T-helper 1 cell treated with Interleukin-12 subunit alpha and Interleukin-12 subunit beta and Interleukin-4 antibody, amounts not matched to agents 30 ng/mL and 1 ng/mL, for 36 hours (primary cell): ENCODE results near the gene CDC45. TPM values are rescaled to one million over a fixed set of nuclear protein-coding genes. Genes with fewer than 3 reads are reported as not detected.

Experiments
- intact Hi-C: fragments of 100-400 bp; cut with micrococcal nuclease; formaldehyde crosslinking; loops from one replicate; pipeline ENCODE4 v1.15.1; 2024
- total RNA-seq: library from RNA; stranded (reverse); gene quantifications from 2 replicates; pipeline ENCODE4 v1.2.3, GENCODE V29; 2022

The CDC45 gene
- total RNA-seq, 1 donor from 2014 or later, result 61.0 TPM

DNA sequence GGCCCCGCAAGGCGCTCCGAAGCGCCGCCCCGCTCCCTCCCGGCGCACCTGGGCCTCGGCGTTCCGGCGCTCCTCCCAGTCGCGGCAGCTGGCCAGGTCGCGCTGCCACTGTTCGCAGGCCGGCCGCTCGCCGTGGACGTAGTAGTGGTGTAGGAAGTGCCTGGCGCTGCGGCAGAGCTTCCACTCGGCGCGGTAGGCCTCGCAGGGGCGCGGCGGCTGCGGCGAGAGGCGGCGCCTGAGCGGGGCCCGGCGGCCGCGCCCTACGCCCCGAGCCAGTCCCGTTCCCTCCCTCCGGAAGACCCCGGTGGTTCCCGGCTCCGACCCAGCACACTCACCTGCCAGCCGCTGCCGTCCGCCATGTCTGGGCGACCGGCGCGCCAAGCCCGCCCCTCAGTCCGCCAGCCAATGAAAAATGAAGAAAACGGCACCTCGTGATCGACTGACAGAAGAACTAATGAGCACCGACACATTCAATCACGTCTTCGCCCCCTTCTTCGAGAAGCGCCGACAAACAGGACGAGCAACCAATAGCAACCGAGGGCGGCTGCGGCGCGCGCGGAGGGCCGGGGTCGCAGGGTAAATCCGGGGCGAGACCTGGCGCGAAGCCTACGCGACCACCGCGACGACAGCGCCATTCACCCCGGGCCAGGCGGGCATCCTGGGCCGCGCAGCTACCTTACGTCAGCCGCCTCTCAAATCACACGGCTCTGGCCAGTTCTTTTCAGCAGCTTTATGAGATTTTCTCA is 32.2 kb upstream of the CDC45 start, which contains the start of gene C22orf39:
Gene C22orf39, minus strand, starts transcription at position 382 of the 746 bp plus-strand sequence. Its CDS starts 23 bp downstream, at position 359.
- intact Hi-C loops, result loop anchor here (1.0 kb wide), 7 partner anchors 15 to 325 kb away; partner anchors contain the start of genes CDC45, CLTCL1, DGCR2 and ESS2

DNA sequence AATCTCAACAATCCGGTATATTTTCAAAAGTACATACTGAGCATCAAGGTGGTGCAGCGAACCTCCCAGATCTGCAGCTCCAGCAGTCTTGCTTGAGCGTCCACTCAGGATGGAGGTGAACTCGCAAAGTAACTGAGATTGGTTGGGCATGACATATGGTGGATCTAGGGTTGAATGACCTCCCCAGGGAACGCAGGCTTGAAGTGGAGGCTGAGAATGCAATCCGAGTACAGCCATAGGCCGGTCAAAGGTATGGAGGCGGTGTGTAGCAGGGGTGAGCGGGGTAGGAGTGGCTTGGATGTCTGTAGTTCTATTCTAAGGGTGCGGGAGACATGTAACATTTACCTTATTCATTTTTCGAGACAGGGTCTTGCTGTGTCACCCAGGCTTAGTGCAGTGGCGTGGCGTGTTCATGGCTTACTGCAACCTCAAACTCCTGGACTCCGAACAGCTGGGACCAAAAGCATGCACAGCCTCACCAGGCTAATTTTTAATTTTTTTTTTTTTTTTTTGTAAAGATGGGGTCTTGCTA is 31.6 kb upstream of the CDC45 start:
- intact Hi-C loops, result no loop called here

DNA sequence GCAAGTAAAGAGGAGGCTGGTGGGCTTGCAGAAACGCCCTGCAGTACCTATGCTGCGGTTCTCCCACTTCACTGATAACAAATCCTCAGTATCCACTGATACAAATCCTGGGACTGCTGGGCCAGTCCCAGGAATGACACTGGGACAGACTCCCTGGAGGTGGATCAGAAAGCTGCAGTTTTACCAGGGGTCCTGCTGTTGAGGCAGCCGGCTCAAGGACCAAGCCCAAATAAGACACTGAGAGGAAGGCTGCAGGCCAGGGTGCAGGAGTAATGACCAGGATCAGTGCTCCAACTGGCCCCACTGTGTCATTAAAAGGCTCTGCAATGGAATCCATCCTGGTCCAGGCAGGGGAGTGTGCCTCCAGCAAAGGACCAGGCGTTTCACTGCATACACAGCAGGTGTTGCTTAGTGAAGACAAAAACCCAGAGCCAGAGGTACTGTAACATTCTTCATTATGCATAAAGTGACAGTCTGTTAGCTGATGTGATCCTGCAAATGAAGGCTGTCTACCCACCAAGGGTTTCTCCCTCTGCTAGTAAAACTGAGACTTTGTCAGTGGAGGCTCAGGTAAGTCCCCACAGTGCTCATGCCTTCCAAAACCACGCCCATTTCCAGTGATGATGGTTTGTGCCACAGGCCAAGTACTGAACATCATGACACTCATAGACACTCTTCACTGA is 30.8 kb upstream of the CDC45 start:
- intact Hi-C loops, result no loop called here

GRCh38 chr22:19449422-19449767 is 30.3 kb upstream of the CDC45 start:
- intact Hi-C loops, result no loop called here

GRCh38 chr22:19450363-19451175 is 29.2 kb upstream of the CDC45 start:
- intact Hi-C loops, result no loop called here

DNA sequence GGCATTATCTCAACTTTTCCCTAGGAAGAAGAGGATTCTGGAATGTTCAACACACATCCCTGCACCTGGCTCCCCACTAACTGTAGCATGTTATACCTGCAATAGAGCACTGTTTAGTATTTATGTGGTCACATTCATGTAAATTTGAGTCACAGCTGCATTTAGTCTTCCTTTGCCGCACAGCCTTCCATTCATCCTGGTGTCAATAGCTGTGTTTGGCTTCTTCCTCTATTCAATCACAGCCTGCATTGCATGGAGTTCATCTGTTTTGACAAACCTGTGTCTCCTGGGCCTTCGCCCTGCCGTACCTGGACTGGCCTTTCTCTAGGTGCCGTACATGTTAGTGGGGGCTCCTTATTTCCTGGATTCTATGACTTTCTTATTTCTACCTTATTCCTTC is 28.1 kb upstream of the CDC45 start:
- intact Hi-C loops, result no loop called here

- intact Hi-C loops, result no loop called here
These were observed 26.0 kb upstream of the CDC45 start for GRCh38 chr22:19453718-19454117.

DNA sequence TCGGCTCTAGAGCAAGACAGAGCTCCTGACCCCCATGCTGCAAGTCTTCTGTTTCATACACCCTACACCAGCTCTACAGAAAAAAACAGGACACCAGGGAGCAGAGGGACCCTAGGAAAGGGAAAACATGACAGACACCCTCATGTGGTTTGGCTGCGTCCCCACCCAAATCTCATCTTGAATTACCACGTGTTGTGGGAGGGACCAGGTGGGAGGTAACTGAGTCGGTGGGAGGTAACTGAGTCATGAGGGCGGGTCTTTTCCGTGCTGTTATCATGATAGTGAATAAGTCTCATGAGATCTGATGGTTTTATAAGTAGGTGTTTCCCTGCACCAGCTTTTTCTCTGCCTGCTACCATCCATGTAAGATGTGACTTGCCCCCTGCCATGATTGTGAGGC is 25.6 kb upstream of the CDC45 start:
- intact Hi-C loops, result no loop called here

GRCh38 chr22:19455033-19455432 is 24.7 kb upstream of the CDC45 start:
- intact Hi-C loops, result no loop called here

GRCh38 chr22:19455585-19456370 is 23.9 kb upstream of the CDC45 start:
- intact Hi-C loops, result no loop called here

GRCh38 chr22:19456541-19456940 is 23.2 kb upstream of the CDC45 start:
- intact Hi-C loops, result no loop called here

DNA sequence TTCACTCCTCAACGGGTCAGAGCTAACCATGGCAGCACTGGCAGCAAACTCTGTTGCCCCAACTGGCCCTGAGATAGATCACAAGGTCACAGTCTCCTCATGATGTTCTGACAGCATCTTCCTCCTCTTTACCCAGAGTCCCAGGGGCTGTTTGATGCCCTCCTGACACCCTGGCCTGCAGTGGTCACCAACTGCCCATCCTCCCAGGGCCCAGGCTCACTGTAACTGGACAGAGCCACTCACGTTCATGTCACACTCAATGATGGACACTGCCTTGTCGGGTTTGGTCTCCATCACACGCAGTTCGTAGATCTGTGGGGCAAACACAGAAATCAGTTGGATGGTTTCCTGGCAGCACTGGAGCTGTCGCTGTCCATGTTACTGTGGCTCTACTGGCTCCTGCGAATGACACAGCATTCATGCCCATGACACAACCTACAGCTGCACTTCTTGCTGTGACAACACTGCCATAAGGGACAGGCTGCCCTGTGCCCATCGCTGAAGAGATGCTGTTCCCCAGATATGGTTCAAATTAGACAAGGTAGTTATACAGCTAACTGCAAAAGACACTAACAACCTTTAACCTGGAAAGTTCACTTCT is 21.8 kb upstream of the CDC45 start:
- intact Hi-C loops, result no loop called here

DNA sequence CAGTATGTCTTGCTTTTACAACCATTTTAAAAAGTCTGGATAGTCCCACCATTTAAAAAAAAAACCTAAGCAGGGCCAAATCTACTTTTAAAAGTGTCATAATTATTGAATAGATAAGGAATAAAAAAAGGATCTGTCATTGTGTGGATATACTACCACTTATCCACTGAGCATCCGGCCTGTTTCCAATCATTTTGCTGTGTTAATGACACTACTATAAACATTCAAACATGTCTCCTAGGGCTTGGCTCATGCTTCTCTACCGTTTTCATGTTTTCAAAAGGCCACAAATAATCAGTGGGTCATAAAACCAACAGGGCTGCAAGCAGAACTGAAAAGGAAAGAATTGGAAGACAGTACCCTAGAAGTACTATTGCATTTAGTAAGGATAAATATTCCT is 19.7 kb upstream of the CDC45 start:
- intact Hi-C loops, result no loop called here

- intact Hi-C loops, result no loop called here
These were observed 18.2 kb upstream of the CDC45 start for GRCh38 chr22:19461506-19461905.

DNA sequence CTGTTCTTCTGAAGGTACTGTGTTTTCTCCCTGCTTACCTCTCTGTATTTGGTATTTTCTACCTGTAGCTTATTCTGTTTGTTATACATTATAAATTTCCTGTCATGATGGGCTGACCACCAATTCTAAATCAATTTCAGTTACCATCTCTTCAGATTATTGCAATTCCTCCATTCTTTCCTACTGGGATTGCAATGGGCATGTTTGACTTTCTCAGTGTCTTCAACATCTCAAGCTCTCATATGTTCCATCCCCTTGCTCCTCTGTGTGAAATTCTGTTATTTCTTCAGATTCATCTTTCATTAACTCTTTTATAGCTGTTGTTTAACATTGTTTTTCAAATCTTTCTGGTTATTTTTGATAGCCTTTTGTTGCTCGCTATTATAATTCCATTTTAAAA is 16.7 kb upstream of the CDC45 start:
- intact Hi-C loops, result no loop called here

DNA sequence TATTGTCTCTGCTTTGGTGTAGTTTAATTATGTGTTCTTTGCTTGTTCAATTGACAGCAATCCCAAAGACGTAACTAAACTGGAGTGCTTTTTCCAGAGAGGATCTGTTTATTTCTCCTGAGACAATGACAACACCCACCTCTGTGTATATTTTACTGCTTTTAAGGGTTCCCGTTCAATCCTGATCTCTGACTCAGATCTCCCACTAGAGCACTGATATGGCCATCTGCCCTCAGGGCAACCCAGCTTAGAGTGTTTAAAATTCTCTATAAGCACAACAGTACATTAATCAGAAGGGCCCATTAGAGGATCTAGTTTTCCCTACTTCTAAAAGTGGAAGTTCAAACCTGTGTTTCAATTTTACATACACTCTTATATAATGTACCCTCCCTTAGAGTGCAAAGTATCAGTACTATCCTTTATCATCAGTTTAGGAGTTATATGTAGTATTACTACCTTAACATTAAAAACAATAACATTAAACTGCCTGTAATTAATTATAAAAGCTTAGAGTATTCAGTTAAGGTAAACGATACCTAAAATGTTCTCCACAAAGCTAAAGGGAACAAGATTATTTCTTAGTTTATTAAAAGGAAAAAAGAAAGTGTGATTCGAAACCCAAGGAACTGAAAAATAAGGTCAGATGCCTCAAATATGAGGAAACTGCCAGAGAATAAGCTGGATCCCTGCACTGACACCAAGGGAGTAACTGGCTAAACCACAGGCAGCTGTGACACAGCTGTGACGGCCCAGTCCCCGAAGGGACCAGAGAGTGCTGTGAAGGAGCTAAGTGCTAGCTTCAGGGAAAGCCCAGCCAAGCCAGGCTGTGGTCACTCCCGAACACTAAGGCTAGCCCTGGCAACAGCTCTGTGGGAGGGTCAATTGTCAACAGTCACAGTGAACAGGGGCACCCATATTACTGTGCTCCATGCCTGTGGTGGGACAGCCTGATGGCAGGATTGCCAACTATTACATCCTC is 15.9 kb upstream of the CDC45 start:
- intact Hi-C loops, result no loop called here

- intact Hi-C loops, result no loop called here
These were observed 15.2 kb upstream of the CDC45 start for GRCh38 chr22:19464546-19464945.

- intact Hi-C loops, result no loop called here
These were observed 14.7 kb upstream of the CDC45 start for GRCh38 chr22:19464975-19465374.

DNA sequence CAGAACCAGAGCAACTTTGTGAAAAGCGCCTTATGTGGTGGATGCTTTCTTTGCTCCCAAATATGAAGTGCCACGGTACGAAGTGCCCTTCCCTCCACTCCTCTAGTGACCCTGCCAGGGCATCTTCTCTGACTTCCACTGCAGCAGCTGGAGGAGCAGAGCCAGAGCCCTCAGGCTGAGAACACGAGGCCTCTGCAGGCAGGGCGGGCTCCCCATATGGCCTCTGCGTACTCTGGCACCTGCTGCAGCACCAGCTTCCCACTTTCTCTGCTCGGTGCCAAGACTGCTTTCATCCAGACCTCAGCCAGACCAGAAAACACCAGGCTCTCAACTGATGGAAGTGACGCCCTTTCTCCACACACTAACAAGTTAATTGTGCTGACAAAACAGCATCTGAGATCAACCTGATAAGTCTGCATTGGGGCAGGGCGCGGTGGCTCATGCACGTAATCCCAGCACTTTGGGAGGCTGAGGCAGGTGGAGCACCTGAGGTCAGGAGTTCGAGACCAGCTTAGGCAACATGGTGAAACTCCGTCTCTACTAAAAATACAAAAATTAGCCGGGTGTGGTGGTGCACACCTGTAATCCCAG is 13.5 kb upstream of the CDC45 start:
- intact Hi-C loops, result no loop called here
